ACHN (cell line): ENCODE measurements around the gene C19orf25.
A peak's percentile ranks its signal among the peaks of the same experiment; 100 is the strongest.

Source experiments
- DNase-seq: peaks from one replicate; pipeline ENCODE4 v3.0.0-alpha.2; 2015
- in situ Hi-C: cut with HindIII; loops from 2 replicates; pipeline ENCODE4 v1.10.0; 2017; ENCODE audit warnings: low sequenced_read_pairs, low pct_ligation_motif_present, low pct_unique_long_range_greater_than_20kb

C19orf25 gene

DNA sequence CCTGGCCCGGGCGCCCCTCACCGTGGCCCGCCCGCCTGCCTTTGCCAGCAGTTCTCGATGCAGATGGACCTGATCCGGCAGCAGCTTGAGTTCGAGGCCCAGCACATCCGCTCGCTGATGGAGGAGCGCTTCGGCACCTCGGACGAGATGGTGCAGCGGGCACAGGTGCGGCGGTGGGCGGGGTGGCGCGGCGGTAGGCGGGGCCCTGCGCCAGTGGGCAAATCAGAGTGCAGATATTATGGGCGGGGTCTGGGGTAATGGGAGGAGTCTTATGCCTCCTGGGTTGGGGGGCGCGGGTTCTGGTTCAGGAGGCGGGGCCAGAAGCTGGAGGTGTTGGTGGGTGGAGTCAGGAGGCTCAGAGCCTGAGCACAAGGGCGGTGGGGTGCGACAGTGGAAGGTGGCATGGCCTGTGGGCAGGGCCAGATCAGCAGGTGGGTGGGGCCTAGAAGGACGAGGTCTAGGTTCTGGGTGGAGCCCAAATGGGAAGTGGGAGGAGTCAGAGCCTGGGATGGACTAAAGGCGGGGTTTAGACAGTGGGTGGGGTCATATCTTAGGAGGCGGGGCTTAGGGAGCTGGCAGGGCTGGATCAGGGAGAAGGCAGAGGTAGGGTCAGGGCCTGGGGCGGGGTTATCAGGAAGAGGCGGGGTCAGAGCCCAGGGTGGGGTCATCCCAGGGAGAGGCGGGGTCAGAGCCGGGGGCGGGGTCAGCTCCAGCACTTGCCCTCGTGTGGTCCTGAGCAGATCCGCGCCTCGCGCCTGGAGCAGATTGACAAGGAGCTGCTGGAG, 23.5 kb downstream of the C19orf25 start:
- peak; percentile 38 for DNase-seq
- in situ Hi-C loops, result no loop called here

DNA sequence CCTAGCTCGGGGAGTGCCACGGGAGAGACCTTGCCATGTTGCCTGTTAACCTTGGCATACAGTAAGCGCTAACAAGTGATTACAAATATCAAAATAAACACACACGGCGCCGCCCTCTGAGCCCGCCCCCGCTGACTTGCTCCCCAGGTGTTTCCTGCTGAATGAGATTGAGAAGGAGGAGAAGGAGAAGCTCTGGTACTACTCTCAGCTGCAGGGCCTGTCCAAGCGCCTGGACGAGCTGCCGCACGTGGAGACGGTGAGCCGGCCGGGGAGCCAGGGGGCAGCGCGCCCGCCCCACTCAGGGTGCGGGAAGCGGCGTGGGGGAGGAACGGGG, 24.0 kb downstream of the C19orf25 start:
- no peak for DNase-seq
- in situ Hi-C loops, result no loop called here

DNA sequence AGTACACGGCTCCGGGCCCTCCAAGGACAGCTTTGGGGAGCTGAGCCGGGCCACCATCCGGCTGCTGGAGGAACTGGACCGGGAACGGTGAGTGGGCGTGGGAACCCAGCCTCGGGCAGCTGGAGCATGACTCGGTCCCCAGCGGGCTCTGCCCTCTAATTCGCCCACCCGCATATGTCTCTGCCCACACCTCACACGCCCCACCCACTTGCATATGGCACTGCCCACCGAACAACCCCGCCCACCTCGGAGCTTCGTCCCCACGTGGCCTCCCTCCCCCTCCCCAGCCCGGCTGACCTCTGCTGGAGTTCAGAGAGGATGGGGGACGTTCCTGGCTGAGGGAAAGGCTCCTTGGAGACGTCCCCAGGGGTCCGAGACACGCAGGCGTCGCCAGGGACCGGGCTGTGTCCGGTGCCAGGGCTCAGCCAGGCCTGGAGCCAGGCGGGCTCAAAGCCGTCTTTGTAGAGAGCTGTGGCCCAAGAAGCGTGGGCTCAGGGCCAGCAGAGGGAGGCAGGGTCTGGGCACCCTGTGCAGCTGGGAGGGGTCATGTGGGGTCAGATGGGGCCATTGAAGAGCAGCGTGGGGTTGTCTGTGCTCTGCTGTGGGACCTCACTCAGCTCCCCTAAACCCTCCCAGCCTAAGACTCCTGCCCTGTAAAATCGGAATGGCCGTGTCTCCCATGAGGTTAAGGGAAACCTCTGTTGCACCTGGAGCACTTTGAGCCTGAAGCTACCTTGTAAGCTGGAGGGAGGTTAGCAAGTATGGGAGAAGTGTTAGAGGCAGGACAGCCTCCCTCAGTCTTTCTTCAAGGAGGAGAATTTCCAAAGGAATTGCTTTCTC, 25.3 kb downstream of the C19orf25 start:
- in situ Hi-C loops, result no loop called here
- DNase-seq, result no peak

DNA sequence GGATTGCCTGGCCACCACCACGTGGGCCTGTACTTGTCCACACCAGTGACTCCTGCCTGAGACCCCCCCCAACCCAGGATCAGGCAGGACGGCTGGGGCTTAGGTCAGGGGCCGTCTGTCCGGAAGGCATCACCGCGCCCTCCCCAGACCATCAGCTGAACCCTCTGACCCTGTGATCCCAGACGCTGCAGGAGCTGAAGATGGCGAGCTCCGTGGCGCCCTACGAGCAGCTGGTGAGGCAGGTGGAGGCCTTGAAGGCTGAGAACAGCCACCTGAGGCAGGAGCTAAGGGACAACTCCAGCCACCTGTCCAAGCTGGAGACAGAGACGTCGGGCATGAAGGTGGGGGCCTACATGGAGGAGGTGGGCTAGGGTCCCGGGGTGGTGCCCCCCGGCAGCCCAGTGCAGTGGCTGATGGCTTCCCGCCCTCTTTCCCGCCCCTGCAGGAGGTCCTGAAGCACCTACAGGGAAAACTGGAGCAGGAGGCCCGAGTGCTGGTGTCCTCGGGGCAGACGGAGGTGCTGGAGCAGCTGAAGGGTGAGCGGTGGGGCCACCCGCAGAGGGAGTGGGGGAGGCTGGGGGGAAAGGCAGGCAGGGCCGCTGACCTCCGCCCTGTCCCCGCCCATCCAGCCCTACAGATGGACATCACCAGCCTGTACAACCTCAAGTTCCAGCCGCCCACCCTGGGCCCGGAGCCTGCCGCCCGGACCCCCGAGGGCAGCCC, 26.1 kb downstream of the C19orf25 start:
- no peak for DNase-seq
- in situ Hi-C loops, result no loop called here

DNA sequence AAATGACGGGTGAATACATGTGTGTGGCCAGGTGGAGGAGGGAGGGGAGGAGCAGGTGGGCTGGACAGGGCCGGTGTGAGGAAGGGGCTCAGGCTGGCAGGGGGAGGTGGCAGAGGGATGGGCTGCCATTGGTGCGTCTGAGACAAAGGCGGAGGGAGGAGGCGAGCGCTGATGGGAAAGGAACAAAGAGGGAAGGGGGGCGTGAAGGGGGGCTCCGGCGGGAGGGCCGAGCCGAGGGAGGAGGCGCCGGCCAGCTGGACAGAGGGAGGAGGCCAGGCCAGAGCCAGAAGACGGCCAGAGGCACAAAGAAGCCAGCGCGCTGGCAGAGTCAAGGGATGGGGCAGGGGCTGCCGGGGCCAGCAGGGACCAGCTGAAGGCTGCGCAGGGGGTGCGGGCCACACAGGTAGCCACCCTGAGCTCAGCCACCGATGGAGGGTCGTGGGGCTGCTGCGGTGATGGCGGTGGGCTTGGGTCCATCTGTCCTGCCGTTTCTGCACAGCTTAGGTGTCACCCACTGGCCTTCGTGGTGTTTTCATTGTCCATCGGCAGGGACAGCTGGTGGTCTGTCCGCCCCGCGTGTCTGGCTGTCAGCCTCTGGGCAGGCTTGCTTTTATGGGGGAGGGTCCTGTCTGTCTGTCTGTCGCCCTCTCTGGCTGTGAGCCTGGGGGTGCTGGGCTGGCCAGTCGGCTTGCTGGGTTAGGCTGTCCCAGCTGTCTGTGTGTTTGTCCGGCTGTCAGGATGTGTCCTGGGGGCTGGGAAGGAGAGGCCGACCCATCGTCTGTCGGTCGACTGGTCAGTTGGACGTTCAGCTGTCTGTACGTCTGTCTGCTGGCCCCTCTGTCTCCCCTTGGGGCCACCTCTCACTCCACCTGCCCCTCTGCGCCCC, 26.9 kb downstream of the C19orf25 start:
- in situ Hi-C loops, result no loop called here
- no peak for DNase-seq

DNA sequence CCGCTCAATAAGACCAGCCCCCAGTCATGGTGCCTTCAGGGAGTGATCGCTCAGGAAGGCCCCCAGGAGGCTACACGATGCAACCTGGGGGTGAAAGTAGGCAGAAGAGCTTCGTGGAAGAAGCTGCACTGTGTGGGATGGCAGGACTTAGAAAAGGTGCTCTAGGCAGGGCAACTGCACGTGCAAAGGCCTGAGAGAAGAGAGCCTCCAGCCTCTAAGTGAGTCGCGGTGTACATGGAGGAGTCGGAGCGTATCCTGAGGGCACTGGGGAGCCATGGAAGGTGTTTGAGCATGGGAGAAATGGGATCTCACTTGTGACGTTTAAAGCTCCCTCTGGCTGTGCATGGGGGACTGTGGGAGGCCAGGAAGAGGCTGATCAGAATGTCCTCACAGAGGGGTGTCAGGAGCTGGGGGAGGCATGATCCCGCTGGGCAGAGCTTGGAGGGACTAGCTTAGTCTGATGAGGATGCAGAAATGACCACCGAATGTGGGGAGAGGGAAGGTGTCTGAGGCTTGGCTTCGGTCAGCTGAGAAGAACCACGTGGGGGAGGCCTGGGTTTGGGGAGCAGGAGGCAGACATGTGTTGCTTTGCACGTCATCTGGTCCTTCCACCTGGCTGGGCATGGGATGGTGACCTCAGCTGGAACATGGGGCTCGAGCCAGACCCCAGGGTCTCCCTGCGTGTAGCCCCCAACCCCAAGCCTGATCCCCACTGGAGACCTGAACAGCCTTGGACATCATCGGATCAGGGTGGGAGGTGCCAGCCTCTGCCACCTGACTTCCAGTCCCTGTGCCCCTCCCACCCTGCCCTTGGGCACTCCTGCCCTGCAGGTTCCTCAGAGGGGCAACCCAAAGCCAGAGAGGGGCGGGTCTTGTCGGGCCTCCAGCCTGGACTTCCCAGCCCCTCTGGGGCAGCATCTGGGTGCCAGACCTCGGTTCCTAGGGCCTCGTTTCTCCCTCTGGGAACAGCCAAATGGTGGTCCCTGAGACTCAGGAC, 28.0 kb downstream of the C19orf25 start:
- DNase-seq, result no peak
- in situ Hi-C loops, result no loop called here

DNA sequence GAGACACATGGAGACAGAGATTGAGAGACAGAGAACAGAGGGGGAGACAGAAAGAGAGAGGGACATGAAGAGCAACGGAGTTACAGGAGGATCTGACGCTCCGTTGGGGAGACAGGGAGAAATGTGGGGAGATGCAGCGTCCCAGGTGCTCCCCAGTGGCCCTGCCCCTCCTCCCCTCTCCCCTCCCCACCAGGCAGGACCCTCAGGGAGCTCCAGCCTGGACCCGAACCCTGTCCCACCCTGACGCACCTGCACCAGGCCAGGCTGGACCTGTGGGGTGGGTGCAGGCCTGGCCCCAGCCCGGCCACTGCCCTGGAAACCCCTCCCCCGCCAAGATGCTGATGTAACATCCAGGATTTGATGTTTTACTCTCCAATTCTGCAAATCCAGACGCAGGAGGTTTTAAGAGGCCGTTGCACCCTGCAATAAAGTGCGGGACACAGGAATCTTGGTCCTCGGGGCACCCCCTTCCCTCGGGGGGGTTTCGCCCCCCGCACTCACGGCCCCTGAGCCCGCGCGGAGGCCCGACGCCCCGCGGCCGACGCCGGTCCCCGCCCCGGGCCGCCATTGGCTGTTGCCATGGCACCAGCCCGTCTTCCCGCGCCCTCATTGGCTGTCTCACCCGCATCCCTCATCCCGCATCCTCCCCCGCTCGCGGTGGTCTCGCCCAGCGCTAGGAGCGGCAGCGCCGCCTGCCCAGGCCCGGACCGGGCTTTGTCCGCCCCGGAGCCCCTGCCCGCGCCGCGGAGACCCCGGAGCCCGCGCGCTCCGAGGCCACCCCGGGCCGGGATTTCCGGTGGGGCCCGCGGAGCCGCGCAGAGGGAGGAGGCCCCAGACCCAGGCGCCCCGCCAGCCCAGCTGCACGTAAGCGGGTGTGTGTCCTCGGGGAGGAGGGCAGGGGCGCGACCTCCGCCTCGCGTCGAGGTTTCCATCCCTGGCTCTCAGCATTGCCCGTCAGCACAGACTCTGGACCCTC, 29.3 kb downstream of the C19orf25 start, which contains the start of gene APC2:
APC2 (plus strand) TSS at position 655 of the 976 bp plus-strand sequence. CDS start 2,881 bp downstream, outside the sequence.
- DNase-seq, result peak; percentile 22
- in situ Hi-C loops, result no loop called here

DNA sequence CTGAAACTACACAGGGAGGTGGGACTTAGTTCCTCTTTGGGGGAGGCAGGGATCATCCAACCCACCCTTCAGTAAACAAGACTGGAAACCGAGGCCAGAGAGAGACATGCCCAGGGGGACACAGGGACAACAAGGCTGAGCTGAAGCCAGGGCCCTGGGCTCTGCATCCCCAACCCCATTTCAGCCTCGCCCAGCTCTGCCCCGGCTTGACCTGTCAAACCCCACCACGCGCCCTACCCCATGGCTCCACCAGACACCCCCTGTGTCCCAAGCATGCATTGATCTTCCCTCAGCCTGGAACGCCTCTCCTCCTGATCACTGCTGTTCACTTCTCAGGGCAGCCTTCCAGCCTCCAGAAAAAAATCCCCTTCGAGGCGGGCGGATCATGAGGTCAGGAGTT, 31.1 kb downstream of the C19orf25 start:
- in situ Hi-C loops, result no loop called here
- DNase-seq, result no peak

DNA sequence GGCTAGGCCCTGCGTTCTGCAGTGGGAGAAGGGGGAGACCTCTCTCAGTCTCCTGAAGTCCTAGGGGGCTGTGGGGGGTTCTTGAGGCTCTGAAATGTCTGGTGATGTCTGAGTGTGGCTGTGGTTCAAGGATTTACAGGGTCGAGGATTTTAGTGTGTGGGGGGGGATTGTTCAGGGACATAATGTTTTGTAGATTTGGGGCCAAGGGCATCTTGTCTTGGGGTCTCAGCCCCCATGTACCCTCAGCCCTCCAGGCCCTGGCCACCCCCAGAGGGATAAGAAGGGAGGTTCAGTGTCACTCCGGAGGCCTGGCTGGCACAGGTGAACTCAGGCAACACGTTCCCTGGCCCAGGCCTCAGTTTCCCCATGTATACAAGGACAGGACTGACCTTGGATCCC, 31.5 kb downstream of the C19orf25 start:
- no peak for DNase-seq
- in situ Hi-C loops, result no loop called here

DNA sequence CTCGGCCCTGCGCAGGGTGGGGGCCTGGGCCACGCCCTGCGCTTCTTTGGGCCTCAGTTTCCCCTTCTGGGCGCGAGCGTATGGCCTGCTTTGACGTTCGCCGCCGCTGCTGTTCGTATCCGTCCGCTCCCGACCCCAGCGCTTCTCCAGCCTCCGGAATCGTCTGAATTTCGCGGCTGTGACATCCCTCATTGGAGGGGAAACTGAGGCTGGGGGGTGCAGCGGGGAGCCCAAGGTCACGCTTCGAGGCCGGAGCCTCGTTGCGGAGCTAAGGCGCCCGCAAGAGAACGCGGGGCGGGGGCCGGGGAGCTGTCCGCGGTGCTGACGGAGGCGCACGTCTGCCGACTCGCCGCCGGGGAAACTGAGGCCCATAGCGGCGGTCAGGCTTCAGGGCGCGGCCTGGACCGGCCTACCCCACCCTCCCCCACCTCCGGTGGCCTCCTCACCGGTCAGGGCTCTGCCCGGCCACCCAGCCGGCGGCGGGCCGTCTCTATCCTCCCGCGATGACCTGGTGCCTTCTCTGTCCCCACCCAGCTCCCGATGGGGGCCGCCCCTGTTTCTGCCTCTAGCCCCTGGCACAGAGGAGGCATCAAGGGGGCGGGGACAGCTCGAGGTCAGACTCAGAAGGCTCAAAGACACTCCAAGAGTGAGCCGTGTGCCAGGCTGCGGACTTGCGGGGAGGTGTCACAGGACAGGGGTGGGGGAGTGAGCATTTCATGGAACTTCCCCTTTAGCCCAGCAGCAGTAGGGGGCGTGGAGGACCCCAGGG, 32.1 kb downstream of the C19orf25 start:
- no peak for DNase-seq
- in situ Hi-C loops, result no loop called here

DNA sequence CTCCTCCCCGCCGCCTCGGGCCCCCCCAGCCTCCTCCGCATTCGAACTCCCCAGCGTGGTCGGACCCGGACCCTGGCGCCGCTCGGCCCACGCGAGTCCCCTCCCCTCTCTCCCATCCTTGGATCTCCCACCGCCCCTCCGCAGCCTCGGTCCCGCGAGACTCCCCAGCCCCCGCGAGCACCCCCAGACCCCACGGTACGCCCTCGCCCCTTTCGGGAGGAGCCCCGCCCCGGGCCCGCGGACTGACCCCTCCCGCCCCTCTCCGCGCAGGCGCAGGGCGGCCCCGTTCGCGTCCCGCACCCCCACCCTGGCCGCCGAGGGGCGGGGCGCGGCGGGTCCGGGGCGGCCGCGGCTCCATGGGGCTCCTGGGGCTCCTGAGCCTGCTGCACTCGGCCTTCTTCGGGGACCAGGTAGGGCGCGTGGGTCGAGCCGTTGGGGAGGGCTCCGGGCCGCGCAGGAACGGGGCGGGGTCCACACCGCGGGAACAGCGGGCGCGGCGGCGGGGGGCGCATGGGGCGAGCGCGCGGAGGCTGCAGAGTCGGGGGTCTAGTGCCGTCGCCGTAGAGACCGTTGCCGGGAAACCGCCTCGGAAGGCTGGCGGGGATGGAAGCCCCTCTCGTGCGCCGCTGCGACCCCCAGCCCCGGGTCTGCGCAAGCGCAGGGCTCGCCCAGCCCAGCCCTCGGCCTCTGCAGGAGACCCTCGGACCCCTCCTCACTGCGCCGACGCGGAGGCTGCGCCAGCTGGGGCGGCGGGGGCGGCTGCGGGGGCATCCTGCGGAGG, 32.9 kb downstream of the C19orf25 start:
- in situ Hi-C loops, result no loop called here
- DNase-seq, result peak; percentile 51

DNA sequence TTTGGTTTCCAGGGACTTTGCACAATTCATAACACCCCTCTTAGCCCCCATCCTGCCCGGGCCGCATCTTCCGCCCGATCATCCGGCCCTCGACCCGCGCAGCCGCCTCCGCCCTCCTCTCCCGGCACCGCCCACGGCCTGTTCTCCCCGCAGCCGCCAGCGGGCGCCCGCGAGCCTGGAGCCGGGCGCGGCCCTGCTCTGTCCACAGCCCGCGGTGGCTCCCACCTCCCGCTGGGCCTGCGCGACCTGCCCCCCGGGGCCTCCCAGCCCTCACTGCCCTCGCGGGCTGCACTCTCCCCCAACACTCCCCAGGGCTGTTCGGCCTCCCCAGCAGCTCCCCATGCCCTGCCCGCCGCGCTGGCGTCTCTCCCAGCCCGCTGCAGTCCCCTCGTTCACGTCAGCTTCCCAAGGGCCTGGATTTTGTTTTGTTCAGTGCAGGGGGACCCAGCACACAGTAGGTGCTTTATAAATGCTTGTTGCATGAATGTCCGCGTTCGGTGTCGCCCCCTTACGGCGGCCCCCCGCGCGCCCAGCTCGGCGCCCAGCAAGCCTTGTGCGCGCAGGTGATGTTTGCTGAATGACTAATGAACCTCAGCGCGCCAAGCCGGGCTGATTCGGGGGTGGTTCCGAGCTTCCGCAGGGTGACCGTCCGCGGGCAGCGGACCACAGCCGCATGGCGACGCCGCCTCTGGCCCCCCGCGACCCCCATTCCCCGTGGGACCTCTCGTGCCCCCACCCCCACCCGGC, 33.7 kb downstream of the C19orf25 start:
- in situ Hi-C loops, result no loop called here

DNA sequence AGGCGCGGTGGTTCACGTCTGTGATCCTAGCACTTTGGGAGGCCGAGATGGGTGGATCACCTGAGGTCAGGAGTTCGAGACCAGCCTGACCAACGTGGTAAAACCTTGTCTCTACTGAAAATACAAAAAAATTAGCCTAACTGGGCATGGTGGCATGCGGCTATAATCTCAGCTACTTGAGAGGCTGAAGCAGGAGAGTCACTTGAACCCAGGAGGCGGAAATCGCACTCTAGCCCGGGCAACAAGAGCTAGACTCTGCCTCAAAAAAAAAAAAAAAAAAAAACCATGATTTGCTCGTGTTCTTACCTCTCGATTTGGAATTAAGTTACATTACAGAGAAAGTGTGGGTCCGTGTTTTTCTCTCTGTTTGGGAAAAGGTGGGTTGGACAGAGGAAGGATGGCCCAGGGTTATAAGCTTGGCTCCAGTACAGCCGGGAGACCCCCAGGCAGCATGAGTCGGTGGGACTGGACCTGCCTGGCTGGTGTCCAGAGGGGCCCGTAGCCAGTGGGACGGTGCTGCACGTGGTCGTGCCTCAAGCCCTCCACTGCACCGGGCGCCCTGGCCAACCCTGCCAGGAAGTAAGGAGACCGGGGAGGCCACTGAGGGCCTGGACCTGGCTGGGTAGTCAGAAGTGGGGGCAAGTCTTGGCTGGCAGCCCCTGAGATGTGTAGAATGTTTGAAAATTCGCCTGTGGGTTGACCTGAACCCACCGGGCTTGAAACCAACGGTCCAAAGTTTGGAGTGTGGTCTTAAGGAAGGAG, 37.2 kb downstream of the C19orf25 start:
- in situ Hi-C loops, result no loop called here
- DNase-seq, result no peak

More for the DNA sequence above, 33.7 kb downstream of the C19orf25 start:
- peak; percentile 67 for DNase-seq
